Measurements from ENCODE around the gene EED.

The EED gene

GRCh38 chr11:86234831-86235461 lies 9.6 kb upstream of the EED start:
- TF ChIP-seq CTCF (IDR thresholded peaks at IDR 0.05): no peak

- no peak for TF ChIP-seq CTCF (IDR thresholded peaks at IDR 0.05)
These were observed 7.2 kb upstream of the EED start for GRCh38 chr11:86237267-86237804.

GRCh38 chr11:86240164-86240563 lies 4.4 kb upstream of the EED start:
- no peak for TF ChIP-seq CTCF (IDR thresholded peaks at IDR 0.05)

- no peak for TF ChIP-seq CTCF (IDR thresholded peaks at IDR 0.05)
These were observed 2.5 kb upstream of the EED start for GRCh38 chr11:86241956-86242535.

GRCh38 chr11:86243396-86243795 lies 1.2 kb upstream of the EED start:
- TF ChIP-seq CTCF (IDR thresholded peaks at IDR 0.05): no peak

- no peak for TF ChIP-seq CTCF (IDR thresholded peaks at IDR 0.05)
These were observed 461 bp upstream of the EED start for GRCh38 chr11:86244063-86244521.

- no peak for TF ChIP-seq CTCF (IDR thresholded peaks at IDR 0.05)
These were observed 1.1 kb downstream of the EED start for GRCh38 chr11:86245369-86246292.
